ENCODE results near the gene CARNS1.

DNA sequence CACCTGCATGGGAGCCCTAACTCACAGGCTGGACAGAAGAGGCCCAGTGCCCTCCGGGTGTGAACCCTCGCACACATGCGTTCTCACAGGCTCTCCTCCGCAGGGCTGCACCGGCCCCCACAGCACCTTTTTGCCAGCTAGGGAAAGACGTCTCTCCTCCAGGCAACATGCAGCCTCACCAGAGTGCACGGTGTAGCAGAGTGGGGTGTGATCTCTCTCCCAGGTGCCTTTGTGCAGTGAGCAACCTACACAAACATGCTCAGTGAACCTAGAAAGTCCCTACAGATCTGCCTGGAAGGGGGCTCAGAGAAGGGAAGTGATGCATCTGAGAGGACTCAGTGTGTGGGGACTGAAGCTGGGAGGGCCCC, 3.7 kb upstream of the CARNS1 start:
- TF ChIP-seq, protein P1, sequence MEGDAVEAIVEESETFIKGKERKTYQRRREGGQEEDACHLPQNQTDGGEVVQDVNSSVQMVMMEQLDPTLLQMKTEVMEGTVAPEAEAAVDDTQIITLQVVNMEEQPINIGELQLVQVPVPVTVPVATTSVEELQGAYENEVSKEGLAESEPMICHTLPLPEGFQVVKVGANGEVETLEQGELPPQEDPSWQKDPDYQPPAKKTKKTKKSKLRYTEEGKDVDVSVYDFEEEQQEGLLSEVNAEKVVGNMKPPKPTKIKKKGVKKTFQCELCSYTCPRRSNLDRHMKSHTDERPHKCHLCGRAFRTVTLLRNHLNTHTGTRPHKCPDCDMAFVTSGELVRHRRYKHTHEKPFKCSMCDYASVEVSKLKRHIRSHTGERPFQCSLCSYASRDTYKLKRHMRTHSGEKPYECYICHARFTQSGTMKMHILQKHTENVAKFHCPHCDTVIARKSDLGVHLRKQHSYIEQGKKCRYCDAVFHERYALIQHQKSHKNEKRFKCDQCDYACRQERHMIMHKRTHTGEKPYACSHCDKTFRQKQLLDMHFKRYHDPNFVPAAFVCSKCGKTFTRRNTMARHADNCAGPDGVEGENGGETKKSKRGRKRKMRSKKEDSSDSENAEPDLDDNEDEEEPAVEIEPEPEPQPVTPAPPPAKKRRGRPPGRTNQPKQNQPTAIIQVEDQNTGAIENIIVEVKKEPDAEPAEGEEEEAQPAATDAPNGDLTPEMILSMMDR (IDR thresholded peaks at IDR 0.05): no peak
- TF ChIP-seq POLR2A (IDR thresholded peaks at IDR 0.05): no peak

All from esophagus squamous epithelium (tissue), 4 donors.